ENCODE data around the gene UBAC1.
"Not testable (repeated sequence)": the region's sequence is repeated elsewhere in the genome, so short reads cannot be mapped to it uniquely, and the experiment has no call there.

UBAC1 gene

GRCh38 chr9:135920256-135920930, 40.8 kb downstream of the UBAC1 start:
- DNase-seq (ENCODE audit: low read depth) = no peak

GRCh38 chr9:135919318-135919890, 41.8 kb downstream of the UBAC1 start:
- no peak for DNase-seq (ENCODE audit: low read depth)

DNA sequence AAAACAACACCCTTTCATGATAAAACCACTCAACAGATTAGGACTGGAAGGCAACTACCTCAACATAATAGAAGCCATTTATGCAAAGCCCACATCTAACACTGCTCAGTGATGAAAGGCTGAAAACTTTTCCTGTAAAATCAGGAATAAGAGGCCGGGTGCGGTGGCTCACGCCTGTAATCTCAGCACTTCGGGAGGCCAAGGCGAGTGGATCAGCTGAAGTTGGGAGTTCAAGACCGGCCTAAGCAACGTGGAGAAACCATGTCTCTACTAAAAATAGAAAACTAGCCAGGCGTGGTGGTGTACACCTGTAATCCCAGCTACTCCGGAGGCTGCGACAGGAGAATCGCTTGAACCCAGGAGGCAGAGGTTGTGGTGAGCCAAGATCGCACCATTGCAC, 44.9 kb downstream of the UBAC1 start:
- not testable (repeated sequence) for DNase-seq (ENCODE audit: low read depth)

DNA sequence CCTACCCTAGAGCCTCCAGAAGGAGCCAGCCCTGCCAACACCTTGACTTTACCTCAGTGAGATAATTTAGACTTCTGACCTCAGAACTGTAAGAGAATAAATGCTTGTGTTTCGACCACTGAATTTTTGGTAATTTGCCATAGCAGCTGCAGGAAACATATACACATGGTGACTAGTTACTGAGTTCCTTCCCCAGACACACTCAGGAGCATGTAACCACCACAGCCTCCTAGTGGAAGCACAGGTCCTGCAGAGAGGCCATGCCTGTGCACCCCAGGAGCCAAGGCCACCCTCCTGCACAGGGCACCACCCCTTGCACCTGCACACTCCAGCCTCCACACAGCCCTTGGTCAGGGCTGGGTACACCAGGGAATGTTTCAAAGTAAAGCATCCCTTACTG, 46.3 kb downstream of the UBAC1 start:
- DNase-seq (ENCODE audit: low read depth) = no peak

GRCh38 chr9:135911233-135911632, 49.9 kb downstream of the UBAC1 start:
- DNase-seq (ENCODE audit: low read depth) = not testable (repeated sequence)

GRCh38 chr9:135910757-135911156, 50.4 kb downstream of the UBAC1 start:
- DNase-seq (ENCODE audit: low read depth) = no peak

GRCh38 chr9:135910216-135910615, 51.0 kb downstream of the UBAC1 start:
- DNase-seq (ENCODE audit: low read depth) = no peak

DNA sequence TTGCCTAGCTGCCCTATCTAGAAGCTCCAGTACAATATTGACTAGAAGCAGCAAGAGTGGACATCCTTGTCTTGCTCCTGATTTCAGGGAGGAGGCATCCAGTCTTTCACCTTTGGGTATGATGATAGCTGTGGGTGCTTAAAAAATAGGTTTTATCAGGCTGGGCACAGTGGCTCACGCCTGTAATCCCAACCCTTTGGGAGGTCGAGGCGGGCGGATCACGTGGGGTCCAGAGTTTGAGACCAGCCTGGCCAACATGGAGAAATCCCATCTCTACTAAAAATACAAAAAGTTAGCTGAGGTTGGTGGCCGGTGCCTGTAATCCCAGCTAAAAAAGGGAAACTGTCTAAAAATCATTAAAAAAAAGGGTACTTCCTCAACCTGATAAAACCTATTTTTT, 51.8 kb downstream of the UBAC1 start:
- DNase-seq (ENCODE audit: low read depth) = no peak

DNA sequence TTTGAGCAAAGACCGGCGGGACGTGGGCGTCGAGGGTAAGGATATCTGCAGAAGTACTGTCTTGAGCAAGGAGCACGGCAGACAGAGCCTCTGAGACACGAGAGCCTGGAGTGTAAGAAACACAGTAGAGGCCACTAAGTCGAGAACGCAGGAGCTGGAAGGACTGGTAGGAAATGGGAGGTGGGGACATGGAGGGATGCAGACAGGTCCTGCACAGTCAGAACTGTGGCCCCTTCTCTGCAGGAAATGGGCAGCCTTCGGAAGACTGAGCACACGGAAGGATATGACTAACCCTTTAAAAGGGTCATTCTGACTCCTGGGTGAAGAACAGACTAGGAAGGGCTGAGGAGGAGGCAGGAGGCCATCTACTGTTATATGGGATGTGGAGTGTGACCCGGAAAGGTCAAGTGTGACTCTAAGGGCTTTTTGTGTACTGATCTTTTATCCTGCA, 52.4 kb downstream of the UBAC1 start:
- no peak for DNase-seq (ENCODE audit: low read depth)

DNA sequence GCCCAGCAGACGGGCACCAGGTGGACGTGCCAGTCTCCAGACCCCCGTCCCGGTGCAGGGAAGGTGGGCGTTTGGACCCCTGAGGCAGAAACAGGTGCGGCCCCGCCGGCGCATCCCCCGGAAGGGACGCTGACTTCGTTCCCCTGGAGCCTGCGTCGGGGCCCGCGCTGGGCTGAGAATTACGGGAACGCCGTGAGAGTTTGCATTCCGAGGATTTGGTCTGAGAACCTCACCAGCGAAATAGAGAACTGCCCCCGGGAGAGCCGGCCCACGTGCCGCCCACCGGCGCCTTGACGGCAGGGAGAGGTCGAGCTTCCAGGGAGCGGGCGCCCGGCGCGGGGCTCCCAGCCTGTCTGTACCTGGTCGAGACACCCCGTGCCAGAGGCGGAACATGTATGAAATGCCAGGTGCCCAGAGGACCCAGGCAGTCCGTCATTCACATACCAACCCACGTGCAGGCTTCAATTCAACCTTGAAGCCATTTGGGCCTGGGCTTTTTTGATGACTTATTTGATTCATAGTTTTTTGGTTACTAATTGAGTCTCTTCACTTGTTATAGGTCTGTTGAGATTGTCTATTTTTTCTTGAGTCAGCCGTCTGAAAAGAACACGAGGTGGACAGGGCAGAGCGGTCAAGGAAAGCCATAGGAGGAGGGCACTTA, 53.0 kb downstream of the UBAC1 start:
- DNase-seq (ENCODE audit: low read depth) = no peak

DNA sequence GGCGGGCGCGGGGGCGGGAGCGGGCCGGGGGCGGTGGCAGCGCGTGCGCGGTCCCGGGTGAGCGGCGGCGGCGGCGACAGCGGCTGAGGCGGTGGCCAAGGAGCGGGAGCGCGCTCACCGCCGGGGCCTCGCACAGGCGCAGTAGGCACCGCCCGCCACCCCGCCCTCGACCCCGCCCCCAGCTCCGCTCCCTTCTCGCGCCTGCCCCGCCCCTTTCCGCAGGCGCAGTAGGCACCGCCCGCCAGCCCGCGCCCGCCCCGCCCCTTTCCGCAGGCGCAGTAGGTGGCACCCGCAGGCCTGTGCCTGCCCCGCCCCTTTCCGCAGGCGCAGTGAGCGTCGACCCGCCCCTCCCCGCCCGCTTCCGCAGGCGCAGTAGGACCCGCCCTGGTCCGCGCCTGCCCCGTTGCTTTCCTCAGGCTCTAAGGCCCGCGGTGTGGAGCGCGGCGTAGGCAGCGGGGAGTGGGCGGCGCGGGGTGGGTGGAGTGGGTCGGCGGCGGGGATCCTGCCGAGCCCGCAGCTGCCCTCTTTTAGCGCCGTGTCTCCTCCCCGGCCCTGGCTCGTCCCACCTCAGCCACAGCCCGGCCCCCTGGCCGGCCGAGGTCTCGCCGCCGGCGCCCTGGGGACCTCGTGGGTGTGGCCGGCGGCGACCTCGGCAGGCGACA, 53.6 kb downstream of the UBAC1 start, which contains the start of gene CAMSAP1:
CAMSAP1 (minus strand) TSS at position 116 of the 662 bp plus-strand sequence. CDS start 387 bp downstream, outside the sequence.
- peak; percentile 94 for DNase-seq (ENCODE audit: low read depth)

GRCh38 chr9:135907006-135907430, 54.2 kb downstream of the UBAC1 start:
- no peak for DNase-seq (ENCODE audit: low read depth)

DNA sequence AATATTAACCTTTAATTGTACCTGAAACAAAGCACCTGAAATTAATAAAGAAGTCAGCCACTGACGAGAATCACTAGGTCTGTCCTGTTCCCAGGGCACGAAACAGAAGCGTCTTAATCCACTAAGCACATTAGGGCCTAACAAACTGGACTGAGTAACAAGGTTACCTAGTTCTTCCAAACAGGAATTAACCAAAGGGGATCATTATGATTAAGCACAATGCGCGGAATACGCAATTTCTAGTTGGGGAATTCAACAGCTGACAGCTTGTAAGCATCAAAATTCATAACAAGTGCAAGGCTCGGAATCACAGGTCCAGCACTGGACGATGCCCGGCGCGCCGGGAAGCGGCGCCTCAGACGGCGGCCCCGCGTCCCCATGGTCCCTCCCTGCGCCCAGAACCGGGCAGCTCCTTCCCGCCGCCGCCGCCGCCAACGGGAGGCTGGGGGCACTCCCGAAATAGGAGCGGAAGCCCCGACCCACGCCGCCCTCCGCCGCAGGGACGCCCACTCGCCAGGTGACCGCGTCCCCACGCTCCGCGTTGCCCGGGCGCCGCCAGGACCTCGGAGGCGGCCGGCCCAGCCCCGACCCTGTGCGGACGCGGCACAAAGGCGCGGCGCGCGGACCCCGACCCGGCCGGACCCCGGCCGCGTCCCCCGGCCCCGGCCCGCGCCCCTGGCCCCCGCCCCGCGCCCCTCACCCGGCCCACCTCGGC, 54.7 kb downstream of the UBAC1 start:
- DNase-seq (ENCODE audit: low read depth) = peak; percentile 12

DNA sequence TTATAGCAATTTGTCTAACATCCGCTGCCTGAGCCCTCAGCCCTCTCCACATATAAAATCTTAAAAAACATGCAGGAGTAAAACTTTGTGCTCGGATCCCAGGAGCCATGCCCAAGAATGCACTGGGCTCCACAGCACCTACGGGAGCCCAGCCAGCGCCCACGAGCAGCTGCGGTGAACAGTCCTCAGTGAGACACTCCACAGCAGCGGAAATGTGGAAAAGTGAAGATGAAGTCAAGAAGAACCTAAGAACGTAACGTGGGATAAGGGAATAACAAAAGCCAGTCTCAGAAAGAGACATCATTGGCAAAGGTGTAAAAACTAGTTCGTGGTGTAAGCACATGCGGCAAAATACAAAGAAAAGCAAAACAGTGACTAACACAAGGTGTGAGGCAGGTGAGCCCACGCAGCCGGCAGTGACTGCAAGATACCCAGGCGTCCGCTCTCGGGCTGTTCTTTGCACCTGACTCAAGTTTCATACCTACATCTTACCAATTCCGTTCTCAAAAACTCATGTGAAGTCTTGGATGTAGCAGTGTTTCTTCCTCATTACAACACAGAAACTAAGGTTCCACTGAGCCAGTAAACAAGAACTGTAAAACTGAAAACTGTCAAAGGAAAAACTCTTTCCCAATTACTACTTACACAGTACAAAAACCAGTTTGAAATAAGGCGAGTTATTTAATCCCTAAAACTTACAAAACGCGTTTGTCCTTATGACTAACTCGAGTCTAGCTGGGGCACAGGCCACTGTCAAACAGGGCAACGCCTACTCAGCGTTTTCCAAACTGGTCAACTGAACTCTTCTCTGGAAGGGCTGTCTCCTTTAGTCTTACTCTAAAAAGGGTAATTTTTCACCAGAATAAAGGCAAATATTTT, 55.6 kb downstream of the UBAC1 start:
- peak; percentile 38 for DNase-seq (ENCODE audit: low read depth)

DNA sequence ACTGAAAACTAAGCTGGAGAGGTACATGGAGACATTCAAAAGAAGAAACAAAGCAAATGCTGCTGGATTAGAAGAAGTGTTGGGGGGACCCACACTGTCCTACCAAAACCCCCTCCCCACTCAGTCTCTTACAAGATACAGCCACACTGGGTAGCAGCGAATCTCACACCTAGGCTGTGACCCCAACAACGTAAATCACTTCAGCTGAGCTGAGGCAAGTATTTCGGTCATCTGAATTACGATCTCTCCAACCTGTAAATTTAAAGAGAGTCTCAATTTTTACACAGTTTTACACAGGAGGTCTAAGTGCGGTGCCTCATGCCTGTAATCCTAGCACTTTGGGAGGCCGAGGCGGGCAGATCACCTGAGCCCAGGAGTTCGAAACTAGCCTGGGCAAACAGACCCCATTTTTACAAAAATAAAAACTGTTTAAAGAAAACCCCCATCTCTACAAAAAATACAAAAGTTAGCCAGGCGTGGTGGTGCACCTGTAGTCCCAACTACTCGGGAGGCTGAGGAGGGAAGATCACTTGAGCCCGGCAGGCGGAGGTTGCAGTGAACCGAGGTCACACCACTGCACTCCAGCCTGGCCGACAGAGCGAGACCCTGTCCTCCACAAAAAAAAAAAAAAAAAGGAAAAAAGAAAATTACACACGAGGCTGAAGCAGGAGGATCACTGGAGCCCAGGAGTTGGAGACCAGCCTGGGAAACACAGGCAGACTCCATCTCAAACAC, 57.2 kb downstream of the UBAC1 start:
- no peak for DNase-seq (ENCODE audit: low read depth)

DNA sequence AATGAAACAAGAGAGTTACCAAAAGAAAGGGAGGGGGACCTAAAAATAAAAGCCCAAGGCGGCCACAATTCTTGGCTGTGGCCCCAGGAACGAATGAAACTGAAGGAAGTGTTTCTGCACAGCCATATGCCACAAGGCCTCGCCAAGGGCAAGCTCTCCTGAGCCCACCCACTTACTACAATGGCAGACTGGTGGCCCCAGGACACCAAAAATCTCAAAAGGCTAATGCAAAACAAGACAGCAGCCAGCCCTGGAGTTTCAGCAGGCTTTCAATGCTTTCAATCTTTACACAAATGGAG, 57.9 kb downstream of the UBAC1 start:
- DNase-seq (ENCODE audit: low read depth) = no peak

GRCh38 chr9:135902655-135903357, 58.4 kb downstream of the UBAC1 start:
- DNase-seq (ENCODE audit: low read depth) = no peak

DNA sequence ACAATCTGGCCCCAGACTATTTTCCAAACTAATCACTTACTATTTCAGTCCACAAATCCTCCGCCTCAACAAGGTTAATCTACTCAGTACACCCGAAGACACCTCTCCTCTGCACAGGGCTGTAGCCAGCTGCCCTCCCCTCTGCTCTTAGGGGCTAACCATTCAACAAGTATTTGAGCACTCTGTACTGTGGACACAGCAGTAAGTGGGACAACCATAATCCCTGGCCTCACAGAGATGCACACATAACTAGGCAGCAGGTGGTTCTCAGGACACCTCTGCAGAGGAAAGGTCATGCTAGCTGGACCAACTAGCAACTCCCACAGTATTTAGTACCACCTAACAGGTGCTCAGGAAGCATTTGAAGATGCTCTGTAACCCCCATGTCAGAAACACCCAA, 59.3 kb downstream of the UBAC1 start:
- DNase-seq (ENCODE audit: low read depth) = no peak

DNA sequence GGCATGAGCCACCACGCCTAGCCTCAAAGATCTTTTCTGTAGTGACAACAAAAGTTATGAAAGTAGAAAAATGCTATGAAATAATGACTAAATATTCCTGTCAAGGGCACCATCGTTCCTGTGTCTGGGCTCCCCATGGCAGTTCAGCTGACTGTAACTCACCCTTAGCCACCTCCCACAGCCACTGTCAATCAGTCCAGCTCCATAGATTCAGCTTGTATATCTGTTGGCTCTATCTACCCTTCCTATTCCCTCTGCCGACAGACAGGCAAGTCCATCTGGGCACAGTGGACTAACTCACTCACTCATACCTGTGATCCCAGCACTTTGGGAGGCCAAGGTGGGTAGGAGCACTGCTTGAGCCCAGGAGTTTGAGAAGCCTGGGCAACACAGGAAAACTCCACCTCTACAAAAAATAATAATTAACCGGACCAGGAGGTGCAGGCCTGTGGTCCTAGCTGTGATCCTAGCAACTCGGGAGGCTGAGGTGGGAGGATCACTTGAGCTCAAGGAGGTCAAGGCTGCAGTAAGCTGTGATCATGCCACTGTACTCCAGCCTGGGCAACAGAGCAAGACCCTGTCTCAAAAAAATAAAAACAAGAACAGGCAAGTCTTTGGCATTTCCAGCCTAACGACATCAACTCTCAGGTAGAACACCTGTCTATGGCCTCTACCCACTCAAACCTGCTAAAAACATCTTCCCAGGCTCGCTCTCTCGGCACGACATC, 60.0 kb downstream of the UBAC1 start:
- no peak for DNase-seq (ENCODE audit: low read depth)

Measured in stimulated activated CD8-positive, alpha-beta memory T cell treated with anti-CD3 and anti-CD28 coated beads, Interleukin-12 subunit alpha, Interleukin-12 subunit beta, amount 100 ng/mL, for 4 hours (primary cell).